Ascending aorta (tissue), 2 donors: ENCODE measurements around the gene TAF11. TPM values are rescaled to one million over a fixed set of nuclear protein-coding genes. Genes with fewer than 3 reads are reported as not detected.
"Not testable (repeated sequence)": the region's sequence is repeated elsewhere in the genome, so short reads cannot be mapped to it uniquely, and the experiment has no call there.

Source experiments
- DNase-seq, 2 donors: peaks; one replicate each; pipeline ENCODE4 v3.0.0-alpha.2; 2019; ENCODE audit warnings: low spot score in 2 of 2
- H3K27ac ChIP-seq, 2 donors: fragments of 200-600 bp; sonication (generic); one replicate each; pipeline ENCODE4 v1.5.1; 2016 to 2017; ENCODE audit warnings: mild to moderate bottlenecking in 1 of 2
- H3K27me3 ChIP-seq: fragments of 200-600 bp; sonication (generic); one replicate; pipeline ENCODE4 v1.5.1; 2017
- H3K36me3 ChIP-seq, 2 donors: fragments of 200-600 bp; sonication (generic); one replicate each; pipeline ENCODE4 v1.5.1; 2016
- H3K4me1 ChIP-seq, 2 donors: fragments of 200-600 bp; sonication (generic); one replicate each; pipeline ENCODE4 v1.5.1; 2016 to 2017; ENCODE audit warnings: mild to moderate bottlenecking in 1 of 2
- H3K4me3 ChIP-seq, 2 donors: fragments of 200-600 bp; sonication (generic); one replicate each; pipeline ENCODE4 v1.5.1; 2016 to 2017; ENCODE audit warnings: mild to moderate bottlenecking in 1 of 2
- H3K9me3 ChIP-seq, 2 donors: fragments of 200-600 bp; sonication (generic); one replicate each; pipeline ENCODE4 v1.5.1; 2016
- CTCF ChIP-seq, 3 experiments: fragments of 200-600 bp in 2 of 3; fragments of 450-650 bp in 1 of 3; sonication (generic) in 2 of 3; IDR thresholded peaks; one replicate each; pipeline ENCODE4 v1.5.1; 2016 to 2019; ENCODE audit warnings: antibody characterized with exemption in 3 of 3, mild to moderate bottlenecking in 1 of 3, moderate library complexity in 1 of 3
- intact Hi-C: fragments of 100-400 bp; cut with DNase I; formaldehyde crosslinking; loops from one replicate; pipeline ENCODE4 v1.15.1; 2023
- total RNA-seq: library from RNA; depleted of rRNA; stranded (reverse); fragments of >200 nt; gene quantifications from one replicate; pipeline ENCODE4 v1.1.0, GENCODE V29; 2016

The TAF11 gene
- total RNA-seq, 1 donor from 2014 or later, result 0.85 TPM

GRCh38 chr6:34894693-34895092 is 6.9 kb upstream of the TAF11 start:
- TF ChIP-seq CTCF (IDR thresholded peaks at IDR 0.05), result no peak
- no peaks in the 10 kb centered on the region for H3K9me3 ChIP-seq
- no peak for DNase-seq
- H3K36me3 ChIP-seq, result no peaks in the 10 kb centered on the region
- H3K4me1 ChIP-seq, result no peaks in the 10 kb centered on the region
- no peak overlapping the region for H3K4me3 ChIP-seq
- no peaks in the 10 kb centered on the region for H3K27me3 ChIP-seq
- intact Hi-C loops, result loop anchor here (5.0 kb wide), 1 partner anchor 43 kb away; no protein-coding TSS in a partner anchor
- no peak overlapping the region for H3K27ac ChIP-seq

DNA sequence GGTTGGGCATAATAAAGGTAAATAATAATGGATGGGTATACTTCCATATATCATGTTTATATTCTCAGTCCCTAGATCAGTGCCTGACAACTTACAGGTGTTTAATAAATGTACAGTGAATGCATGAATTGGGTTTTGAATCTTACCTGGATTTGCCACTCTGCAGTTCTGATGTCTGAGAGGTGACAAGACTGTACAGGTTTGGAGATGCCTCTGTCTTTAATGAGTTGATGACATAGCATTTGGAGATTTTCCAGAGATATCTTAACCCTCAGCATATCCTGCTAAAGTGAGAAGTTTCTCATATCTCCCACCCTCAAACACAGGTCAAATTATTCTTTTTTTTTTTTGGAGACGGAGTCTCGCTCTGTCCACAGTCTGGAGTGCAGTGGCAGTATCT is 3.5 kb upstream of the TAF11 start:
- DNase-seq, result no peak
- intact Hi-C loops, result loop anchor here (5.0 kb wide), 1 partner anchor 46 kb away; no protein-coding TSS in a partner anchor
- peak overlapping the region in 1 of 2 donors; percentile 77 for H3K4me3 ChIP-seq

DNA sequence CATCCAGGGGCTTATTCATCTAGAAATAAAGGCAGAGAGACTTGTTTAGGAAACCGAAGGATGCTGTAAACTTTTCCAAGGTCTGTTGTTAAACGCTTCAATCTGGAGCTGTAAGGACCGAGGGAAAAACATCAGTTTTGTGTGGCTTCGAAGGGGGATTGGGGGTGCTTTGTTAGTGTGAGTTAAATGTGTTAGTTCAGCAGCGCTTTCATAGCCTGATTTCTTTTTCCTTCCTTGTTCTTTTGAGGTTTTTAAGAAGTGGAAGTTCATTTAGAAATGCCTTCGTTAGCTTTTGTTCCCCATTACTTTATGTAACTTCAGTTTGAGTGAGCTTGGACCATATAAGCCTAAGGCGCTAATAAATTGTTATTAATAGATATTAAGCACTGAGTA is 2.7 kb upstream of the TAF11 start:
- peak overlapping the region in 1 of 2 donors; percentile 82 for H3K27ac ChIP-seq

More for the DNA sequence above, 3.5 kb upstream of the TAF11 start:
- Histone ChIP-seq H3K27me3 (no peaks in the 10 kb centered on the region), H3K27ac (no peak overlapping the region), H3K36me3 (no peaks in the 10 kb centered on the region), H3K4me1 (peaks cover 0 to 7% of the 10 kb centered on the region in 2 donors), H3K9me3 (no peaks in the 10 kb centered on the region)
- no peak for TF ChIP-seq CTCF (IDR thresholded peaks at IDR 0.05)

DNA sequence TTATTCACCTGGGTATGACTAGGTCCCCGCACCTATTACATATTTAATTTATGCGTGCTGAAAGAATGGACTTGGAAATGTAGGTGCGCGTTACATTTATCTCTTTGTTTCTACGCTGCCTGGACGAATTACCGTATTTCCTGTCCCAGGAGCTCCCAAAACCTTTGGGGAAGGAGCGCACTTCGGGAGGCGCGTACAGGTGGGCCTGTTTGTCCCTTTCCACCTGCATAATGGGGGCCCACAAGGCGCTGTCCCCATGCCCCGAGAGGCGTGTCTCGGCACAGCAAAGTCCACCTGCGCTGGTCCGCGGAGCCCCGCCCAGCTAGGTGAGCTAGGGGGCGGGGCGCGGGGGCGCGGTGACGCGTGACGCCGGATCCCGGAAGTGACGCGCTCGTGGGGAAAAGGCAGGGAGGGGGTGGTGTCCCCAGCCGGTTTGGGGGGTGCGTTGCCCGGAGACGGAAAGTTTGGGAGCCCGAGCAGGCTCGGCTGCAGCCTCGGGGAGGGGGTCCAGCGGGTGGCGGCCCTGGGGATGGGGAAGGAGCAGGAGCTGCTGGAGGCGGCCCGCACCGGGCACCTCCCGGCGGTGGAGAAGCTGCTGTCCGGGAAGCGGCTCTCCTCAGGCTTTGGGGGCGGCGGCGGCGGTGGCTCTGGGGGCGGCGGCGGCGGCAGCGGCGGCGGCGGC is 1.2 kb upstream of the TAF11 start, which contains the start of gene ANKS1A:
Gene ANKS1A, plus strand, starts transcription at position 382 of the 682 bp plus-strand sequence. Its CDS starts 148 bp downstream, at position 530.
- H3K9me3 ChIP-seq, result no peaks in the 10 kb centered on the region
- peaks cover 0 to 7% of the 10 kb centered on the region in 2 donors for H3K4me1 ChIP-seq
- peak within 1 kb of the TSS; percentile 82 to 96 for H3K27ac ChIP-seq
- no peak for TF ChIP-seq CTCF (IDR thresholded peaks at IDR 0.05)
- H3K27me3 ChIP-seq, result no peaks in the 10 kb centered on the region
- H3K36me3 ChIP-seq, result peaks cover 0 to 2% of the 10 kb centered on the region in 2 donors
- intact Hi-C loops, result loop anchor here (1.0 to 5.0 kb wide), 6 partner anchors 28 to 370 kb away; partner anchors contain the start of genes BLTP3A, ILRUN, SNRPC and TCP11
- peak; percentile 25 to 85 for DNase-seq
- peak within 1 kb of the TSS; percentile 77 to 91 for H3K4me3 ChIP-seq

More for the DNA sequence above, 2.7 kb upstream of the TAF11 start:
- no peaks in the 10 kb centered on the region for H3K9me3 ChIP-seq
- no peaks in the 10 kb centered on the region for H3K36me3 ChIP-seq
- peaks cover 0 to 7% of the 10 kb centered on the region in 2 donors for H3K4me1 ChIP-seq
- H3K27me3 ChIP-seq, result no peaks in the 10 kb centered on the region
- TF ChIP-seq CTCF (IDR thresholded peaks at IDR 0.05), result no peak
- intact Hi-C loops, result loop anchor here (5.0 kb wide), 1 partner anchor 47 kb away; no protein-coding TSS in a partner anchor
- no peak for DNase-seq
- H3K4me3 ChIP-seq, result peak overlapping the region; percentile 77 to 91

- intact Hi-C loops, result loop anchor here (1.0 to 5.0 kb wide), 5 partner anchors 28 to 254 kb away; partner anchors contain the start of genes BLTP3A, ILRUN, SNRPC and TCP11
- Histone ChIP-seq H3K9me3 (no peaks in the 10 kb centered on the region), H3K4me1 (peaks cover 0 to 7% of the 10 kb centered on the region in 2 donors), H3K27ac (peak overlapping the region; percentile 82 to 96), H3K36me3 (peaks cover 0 to 6% of the 10 kb centered on the region in 2 donors), H3K27me3 (no peaks in the 10 kb centered on the region), H3K4me3 (peak overlapping the region; percentile 77 to 91)
- no peak for DNase-seq
- no peak for TF ChIP-seq CTCF (IDR thresholded peaks at IDR 0.05)
These were observed 643 bp upstream of the TAF11 start for GRCh38 chr6:34888514-34888856.

DNA sequence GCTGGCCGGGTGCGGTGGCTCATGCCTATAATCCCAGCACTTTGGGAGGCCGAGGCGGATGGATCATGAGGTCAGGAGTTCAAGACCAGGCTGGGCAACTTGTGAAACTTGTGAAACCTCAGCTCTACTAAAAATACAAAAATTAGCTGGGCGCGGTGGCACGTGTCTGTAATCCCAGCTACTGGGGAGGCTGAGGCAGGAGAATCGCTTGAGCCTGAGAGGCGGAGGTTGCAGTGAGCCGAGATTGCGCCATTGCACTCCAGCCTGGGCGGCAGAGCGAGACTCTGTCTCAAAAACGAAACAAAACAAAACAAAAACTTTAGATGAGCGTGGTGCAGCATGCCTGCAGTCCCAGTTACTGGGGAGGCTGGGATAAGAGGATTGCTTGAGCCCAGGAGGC is 2.0 kb downstream of the TAF11 start:
- intact Hi-C loops, result loop anchor here (5.0 kb wide), 2 partner anchors 94 to 256 kb away; partner anchors contain the start of genes BLTP3A and TCP11
- H3K27me3 ChIP-seq, H3K9me3 ChIP-seq, H3K27ac ChIP-seq, DNase-seq, H3K4me1 ChIP-seq: not testable (repeated sequence)
- Histone ChIP-seq H3K36me3 (peaks cover 1 to 20% of the 10 kb centered on the region in 2 donors), H3K4me3 (peak overlapping the region in 1 of 2 donors; percentile 4)
